ENCODE measurements around the gene ZNF677.
A peak's percentile ranks its signal among the peaks of the same experiment; 100 is the strongest.
"Not testable (repeated sequence)": the region's sequence is repeated elsewhere in the genome, so short reads cannot be mapped to it uniquely, and the experiment has no call there.

The ZNF677 gene

GRCh38 chr19:53267623-53268022, 12.9 kb upstream of the ZNF677 start, which contains the start of gene VN1R4:
Gene VN1R4 (minus strand): TSS chr19:53267723. CDS start chr19:53267665, 58 bp downstream.
- not testable (repeated sequence) for H3K4me3 ChIP-seq (ENCODE audit: low read depth in 1 of 5, low read length in 5 of 5); H3K36me3 ChIP-seq (ENCODE audit: control insufficient read depth in 5 of 5, insufficient read depth in 5 of 5, low read length in 5 of 5); H3K9ac ChIP-seq (ENCODE audit: low read length in 5 of 5); H3K4me1 ChIP-seq (ENCODE audit: control insufficient read depth in 5 of 5, insufficient read depth in 5 of 5, low read length in 5 of 5); H3K27me3 ChIP-seq (ENCODE audit: control insufficient read depth in 5 of 5, insufficient read depth in 4 of 5, low read length in 5 of 5); H3K27ac ChIP-seq (ENCODE audit: low read depth, low read length)
- H3K9me3 ChIP-seq (ENCODE audit: control insufficient read depth in 5 of 5, low read length in 5 of 5): peaks cover 0 to 16% (median 11%) of the 10 kb centered on the region in 5 donors

- not testable (repeated sequence) for H3K27ac ChIP-seq (ENCODE audit: low read depth, low read length); H3K4me3 ChIP-seq (ENCODE audit: low read depth in 1 of 5, low read length in 5 of 5); H3K36me3 ChIP-seq (ENCODE audit: control insufficient read depth in 5 of 5, insufficient read depth in 5 of 5, low read length in 5 of 5); H3K27me3 ChIP-seq (ENCODE audit: control insufficient read depth in 5 of 5, insufficient read depth in 4 of 5, low read length in 5 of 5); H3K9ac ChIP-seq (ENCODE audit: low read length in 5 of 5)
- Histone ChIP-seq H3K9me3 (ENCODE audit: control insufficient read depth in 5 of 5, low read length in 5 of 5) (peaks cover 0 to 10% (median 5%) of the 10 kb centered on the region in 5 donors), H3K4me1 (ENCODE audit: control insufficient read depth in 5 of 5, insufficient read depth in 5 of 5, low read length in 5 of 5) (peaks cover 0 to 13% (median 12%) of the 10 kb centered on the region in 5 donors)
Measured at GRCh38 chr19:53257715-53258342, 3.2 kb upstream of the ZNF677 start, which contains the start of gene VN1R2. Gene VN1R2 (plus strand): TSS chr19:53258292. CDS start chr19:53258376, 84 bp downstream.

GRCh38 chr19:53246498-53246897, 8.2 kb downstream of the ZNF677 start:
- Histone ChIP-seq H3K4me3 (ENCODE audit: low read depth in 1 of 5, low read length in 5 of 5) (peak overlapping the region in 3 of 5 donors; percentile 7 to 41 (median 26)), H3K36me3 (ENCODE audit: control insufficient read depth in 5 of 5, insufficient read depth in 5 of 5, low read length in 5 of 5) (peaks cover 52 to 72% (median 58%) of the 10 kb centered on the region in 5 donors), H3K27me3 (ENCODE audit: control insufficient read depth in 5 of 5, insufficient read depth in 4 of 5, low read length in 5 of 5) (no peaks in the 10 kb centered on the region), H3K27ac (ENCODE audit: low read depth, low read length) (no peak overlapping the region), H3K9me3 (ENCODE audit: control insufficient read depth in 5 of 5, low read length in 5 of 5) (peaks cover 58 to 86% (median 68%) of the 10 kb centered on the region in 5 donors), H3K9ac (ENCODE audit: low read length in 5 of 5) (no peak overlapping the region), H3K4me1 (ENCODE audit: control insufficient read depth in 5 of 5, insufficient read depth in 5 of 5, low read length in 5 of 5) (no peaks in the 10 kb centered on the region)

GRCh38 chr19:53237114-53237777, 17.4 kb downstream of the ZNF677 start:
- Histone ChIP-seq H3K4me1 (ENCODE audit: control insufficient read depth in 5 of 5, insufficient read depth in 5 of 5, low read length in 5 of 5) (no peaks in the 10 kb centered on the region), H3K9ac (ENCODE audit: low read length in 5 of 5) (no peak overlapping the region), H3K9me3 (ENCODE audit: control insufficient read depth in 5 of 5, low read length in 5 of 5) (peaks cover 81 to 97% (median 94%) of the 10 kb centered on the region in 5 donors), H3K27me3 (ENCODE audit: control insufficient read depth in 5 of 5, insufficient read depth in 4 of 5, low read length in 5 of 5) (no peaks in the 10 kb centered on the region), H3K4me3 (ENCODE audit: low read depth in 1 of 5, low read length in 5 of 5) (peak overlapping the region in 4 of 5 donors; percentile 43 to 55 (median 45)), H3K27ac (ENCODE audit: low read depth, low read length) (no peak overlapping the region), H3K36me3 (ENCODE audit: control insufficient read depth in 5 of 5, insufficient read depth in 5 of 5, low read length in 5 of 5) (peaks cover 39 to 48% (median 43%) of the 10 kb centered on the region in 5 donors)

- H3K9me3 ChIP-seq (ENCODE audit: control insufficient read depth in 5 of 5, low read length in 5 of 5): peaks cover 23 to 77% (median 59%) of the 10 kb centered on the region in 5 donors
- H3K27me3 ChIP-seq (ENCODE audit: control insufficient read depth in 5 of 5, insufficient read depth in 4 of 5, low read length in 5 of 5): no peaks in the 10 kb centered on the region
- H3K27ac ChIP-seq (ENCODE audit: low read depth, low read length): no peak overlapping the region
- H3K4me3 ChIP-seq (ENCODE audit: low read depth in 1 of 5, low read length in 5 of 5): peak overlapping the region in 1 of 5 donors; percentile 22
- H3K36me3 ChIP-seq (ENCODE audit: control insufficient read depth in 5 of 5, insufficient read depth in 5 of 5, low read length in 5 of 5): peaks cover 0 to 1% (median 0%) of the 10 kb centered on the region in 5 donors
- H3K4me1 ChIP-seq (ENCODE audit: control insufficient read depth in 5 of 5, insufficient read depth in 5 of 5, low read length in 5 of 5): no peaks in the 10 kb centered on the region
- no peak overlapping the region for H3K9ac ChIP-seq (ENCODE audit: low read length in 5 of 5)
Measured at GRCh38 chr19:53224606-53225005, 30.1 kb downstream of the ZNF677 start.

GRCh38 chr19:53222716-53223115, 32.0 kb downstream of the ZNF677 start:
- not testable (repeated sequence) for H3K9ac ChIP-seq (ENCODE audit: low read length in 5 of 5); H3K27ac ChIP-seq (ENCODE audit: low read depth, low read length); H3K4me3 ChIP-seq (ENCODE audit: low read depth in 1 of 5, low read length in 5 of 5); H3K27me3 ChIP-seq (ENCODE audit: control insufficient read depth in 5 of 5, insufficient read depth in 4 of 5, low read length in 5 of 5); H3K36me3 ChIP-seq (ENCODE audit: control insufficient read depth in 5 of 5, insufficient read depth in 5 of 5, low read length in 5 of 5); H3K4me1 ChIP-seq (ENCODE audit: control insufficient read depth in 5 of 5, insufficient read depth in 5 of 5, low read length in 5 of 5)
- peaks cover 17 to 82% (median 60%) of the 10 kb centered on the region in 5 donors for H3K9me3 ChIP-seq (ENCODE audit: control insufficient read depth in 5 of 5, low read length in 5 of 5)

GRCh38 chr19:53212703-53213320, 41.9 kb downstream of the ZNF677 start:
- no peaks in the 10 kb centered on the region for H3K4me1 ChIP-seq (ENCODE audit: control insufficient read depth in 5 of 5, insufficient read depth in 5 of 5, low read length in 5 of 5)
- H3K27ac ChIP-seq (ENCODE audit: low read depth, low read length): no peak overlapping the region
- H3K9ac ChIP-seq (ENCODE audit: low read length in 5 of 5): no peak overlapping the region
- peaks cover 20 to 34% (median 28%) of the 10 kb centered on the region in 5 donors for H3K36me3 ChIP-seq (ENCODE audit: control insufficient read depth in 5 of 5, insufficient read depth in 5 of 5, low read length in 5 of 5)
- peaks cover 61 to 98% (median 92%) of the 10 kb centered on the region in 5 donors for H3K9me3 ChIP-seq (ENCODE audit: control insufficient read depth in 5 of 5, low read length in 5 of 5)
- H3K27me3 ChIP-seq (ENCODE audit: control insufficient read depth in 5 of 5, insufficient read depth in 4 of 5, low read length in 5 of 5): no peaks in the 10 kb centered on the region
- peak overlapping the region; percentile 11 to 42 (median 32) for H3K4me3 ChIP-seq (ENCODE audit: low read depth in 1 of 5, low read length in 5 of 5)

GRCh38 chr19:53211554-53211953, 43.1 kb downstream of the ZNF677 start:
- H3K27ac ChIP-seq (ENCODE audit: low read depth, low read length); H3K27me3 ChIP-seq (ENCODE audit: control insufficient read depth in 5 of 5, insufficient read depth in 4 of 5, low read length in 5 of 5); H3K4me1 ChIP-seq (ENCODE audit: control insufficient read depth in 5 of 5, insufficient read depth in 5 of 5, low read length in 5 of 5); H3K9ac ChIP-seq (ENCODE audit: low read length in 5 of 5): not testable (repeated sequence)
- Histone ChIP-seq H3K9me3 (ENCODE audit: control insufficient read depth in 5 of 5, low read length in 5 of 5) (peaks cover 58 to 85% (median 81%) of the 10 kb centered on the region in 5 donors), H3K4me3 (ENCODE audit: low read depth in 1 of 5, low read length in 5 of 5) (peak overlapping the region; percentile 18 to 64 (median 33)), H3K36me3 (ENCODE audit: control insufficient read depth in 5 of 5, insufficient read depth in 5 of 5, low read length in 5 of 5) (peaks cover 20 to 34% (median 34%) of the 10 kb centered on the region in 5 donors)

GRCh38 chr19:53196777-53197396, 57.8 kb downstream of the ZNF677 start:
- Histone ChIP-seq H3K4me1 (ENCODE audit: control insufficient read depth in 5 of 5, insufficient read depth in 5 of 5, low read length in 5 of 5) (peaks cover 2 to 27% (median 21%) of the 10 kb centered on the region in 5 donors), H3K27ac (ENCODE audit: low read depth, low read length) (peak overlapping the region; percentile 49), H3K9me3 (ENCODE audit: control insufficient read depth in 5 of 5, low read length in 5 of 5) (peaks cover 3 to 17% (median 10%) of the 10 kb centered on the region in 5 donors), H3K36me3 (ENCODE audit: control insufficient read depth in 5 of 5, insufficient read depth in 5 of 5, low read length in 5 of 5) (peaks cover 0 to 16% (median 12%) of the 10 kb centered on the region in 5 donors), H3K9ac (ENCODE audit: low read length in 5 of 5) (peak overlapping the region in 4 of 5 donors; percentile 88 to 95 (median 92)), H3K4me3 (ENCODE audit: low read depth in 1 of 5, low read length in 5 of 5) (peak overlapping the region; percentile 85 to 99 (median 94)), H3K27me3 (ENCODE audit: control insufficient read depth in 5 of 5, insufficient read depth in 4 of 5, low read length in 5 of 5) (no peaks in the 10 kb centered on the region)

Data from subcutaneous abdominal adipose tissue (tissue), 5 donors.